HG02981 (cell line): ENCODE data around the gene PAK1IP1.
"Not testable (repeated sequence)": the region's sequence is repeated elsewhere in the genome, so short reads cannot be mapped to it uniquely, and the experiment has no call there.

Experiments used
- ATAC-seq: cut with Tn5 transposase; IDR thresholded peaks from one replicate; pipeline ENCODE4 v1.9.1; 2021; ENCODE audit warnings: mild to moderate bottlenecking, moderate library complexity; ENCODE audit not compliant: unreplicated experiment

PAK1IP1 gene

GRCh38 chr6:10740061-10740460 lies 45.3 kb downstream of the PAK1IP1 start:
- ATAC-seq = no peak

- not testable (repeated sequence) for ATAC-seq
These were observed 46.9 kb downstream of the PAK1IP1 start for GRCh38 chr6:10741643-10742042.

GRCh38 chr6:10742251-10742650 lies 47.5 kb downstream of the PAK1IP1 start:
- no peak for ATAC-seq

- no peak for ATAC-seq
These were observed 48.7 kb downstream of the PAK1IP1 start for GRCh38 chr6:10743515-10743914.

- ATAC-seq = no peak
These were observed 50.3 kb downstream of the PAK1IP1 start for GRCh38 chr6:10745116-10745515.

- no peak for ATAC-seq
These were observed 52.1 kb downstream of the PAK1IP1 start for GRCh38 chr6:10746915-10747250.

- ATAC-seq = peak; percentile 95
These were observed 52.6 kb downstream of the PAK1IP1 start, which contains the start of gene TMEM14B for GRCh38 chr6:10747251-10747972. TMEM14B (plus strand) TSS chr6:10747805; CDS start chr6:10749246, 1,441 bp downstream.

GRCh38 chr6:10749734-10750133 lies 55.0 kb downstream of the PAK1IP1 start:
- ATAC-seq = no peak

- ATAC-seq = not testable (repeated sequence)
These were observed 55.8 kb downstream of the PAK1IP1 start for GRCh38 chr6:10750568-10750967.

- ATAC-seq = not testable (repeated sequence)
These were observed 57.0 kb downstream of the PAK1IP1 start for GRCh38 chr6:10751757-10752156.

GRCh38 chr6:10756085-10756484 lies 61.3 kb downstream of the PAK1IP1 start:
- no peak for ATAC-seq
